Astrocyte of the cerebellum (primary cell): ENCODE results near the gene SHC1.

Experiments used
- DNase-seq: peaks from one replicate; pipeline ENCODE4 v3.0.0-alpha.2; 2011; ENCODE audit warnings: low read depth
- H3K4me3 ChIP-seq: 2 replicates; pipeline ENCODE4 v1.5.1; 2011; ENCODE audit warnings: mild to moderate bottlenecking, low read depth, low read length, moderate library complexity
- in situ Hi-C: cut with HindIII; loops from 2 replicates; pipeline ENCODE4 v1.10.0; 2017; ENCODE audit warnings: low sequenced_read_pairs
- TF ChIP-seq, protein P1 (sequence below): IDR thresholded peaks from 2 replicates; pipeline ENCODE4 v1.5.1; 2012; ENCODE audit warnings: low read length, low read depth, moderate library complexity, mild to moderate bottlenecking; ENCODE audit errors: missing control alignments

SHC1 gene

GRCh38 chr1:154970631-154971340 is at the start of gene SHC1:
Gene SHC1, minus strand, starts transcription at chr1:154970747. Its CDS starts 221 bp downstream, at chr1:154970526.
- in situ Hi-C loops, result no loop called here
- DNase-seq, result peak; percentile 83
- TF ChIP-seq, protein P1, sequence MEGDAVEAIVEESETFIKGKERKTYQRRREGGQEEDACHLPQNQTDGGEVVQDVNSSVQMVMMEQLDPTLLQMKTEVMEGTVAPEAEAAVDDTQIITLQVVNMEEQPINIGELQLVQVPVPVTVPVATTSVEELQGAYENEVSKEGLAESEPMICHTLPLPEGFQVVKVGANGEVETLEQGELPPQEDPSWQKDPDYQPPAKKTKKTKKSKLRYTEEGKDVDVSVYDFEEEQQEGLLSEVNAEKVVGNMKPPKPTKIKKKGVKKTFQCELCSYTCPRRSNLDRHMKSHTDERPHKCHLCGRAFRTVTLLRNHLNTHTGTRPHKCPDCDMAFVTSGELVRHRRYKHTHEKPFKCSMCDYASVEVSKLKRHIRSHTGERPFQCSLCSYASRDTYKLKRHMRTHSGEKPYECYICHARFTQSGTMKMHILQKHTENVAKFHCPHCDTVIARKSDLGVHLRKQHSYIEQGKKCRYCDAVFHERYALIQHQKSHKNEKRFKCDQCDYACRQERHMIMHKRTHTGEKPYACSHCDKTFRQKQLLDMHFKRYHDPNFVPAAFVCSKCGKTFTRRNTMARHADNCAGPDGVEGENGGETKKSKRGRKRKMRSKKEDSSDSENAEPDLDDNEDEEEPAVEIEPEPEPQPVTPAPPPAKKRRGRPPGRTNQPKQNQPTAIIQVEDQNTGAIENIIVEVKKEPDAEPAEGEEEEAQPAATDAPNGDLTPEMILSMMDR, result no peak
- peak within 1 kb of the TSS; percentile 81 for H3K4me3 ChIP-seq

DNA sequence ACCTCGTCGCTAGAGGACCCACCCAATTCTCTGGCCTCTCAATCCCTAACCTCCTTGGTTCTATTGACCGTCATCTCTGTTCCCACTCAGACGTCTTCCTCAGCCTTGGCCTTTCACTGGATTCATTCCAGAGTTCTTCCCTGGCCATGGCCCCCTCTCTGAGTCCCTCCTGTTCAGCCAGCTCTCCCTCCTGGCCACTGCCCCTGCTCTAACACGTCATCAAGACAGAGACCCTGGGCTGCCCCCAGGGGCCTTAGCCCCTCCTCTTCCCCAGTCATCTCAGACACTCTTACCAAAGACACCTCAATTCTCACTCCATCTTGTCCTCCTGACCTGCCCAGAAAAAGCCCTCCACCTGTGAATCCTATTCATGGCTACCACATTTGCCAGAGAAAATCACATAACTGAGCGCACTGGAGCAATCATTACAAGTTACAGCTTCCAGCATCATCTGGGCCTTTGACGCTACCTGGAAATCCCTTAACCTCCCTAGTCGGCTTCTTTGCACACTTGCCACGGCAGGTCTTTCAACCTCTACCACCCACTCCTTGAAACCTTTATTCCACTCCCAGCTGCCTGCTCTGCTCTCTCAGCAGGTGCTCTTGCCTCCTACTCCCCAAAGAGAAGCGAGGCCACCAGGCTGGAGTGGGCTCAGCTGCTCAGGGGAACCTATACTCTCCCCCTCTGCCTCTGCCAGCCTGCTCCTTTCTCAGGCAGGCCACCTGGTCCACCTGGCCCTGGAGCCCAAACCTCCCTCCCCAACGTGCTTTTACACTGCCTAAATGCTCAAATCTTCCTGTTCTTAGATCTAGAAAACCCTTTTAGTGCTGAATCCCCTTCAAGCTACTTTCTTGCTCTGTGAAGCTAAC is 49.1 kb upstream of the SHC1 start:
- H3K4me3 ChIP-seq, result no peak overlapping the region
- in situ Hi-C loops, result loop anchor here (5.0 kb wide), 1 partner anchor 147 kb away; the partner anchor contains the start of gene KCNN3

GRCh38 chr1:155018617-155019348 is 48.2 kb upstream of the SHC1 start:
- in situ Hi-C loops, result loop anchor here (5.0 kb wide), 1 partner anchor 146 kb away; the partner anchor contains the start of gene KCNN3

More for the DNA sequence above, 49.1 kb upstream of the SHC1 start:
- no peak for DNase-seq
- TF ChIP-seq, protein P1, result no peak

GRCh38 chr1:155017946-155018316 is 47.4 kb upstream of the SHC1 start:
- in situ Hi-C loops, result loop anchor here (5.0 kb wide), 1 partner anchor 146 kb away; the partner anchor contains the start of gene KCNN3
- TF ChIP-seq, protein P1, result no peak
- H3K4me3 ChIP-seq, result peak overlapping the region; percentile 36
- DNase-seq, result no peak

More at GRCh38 chr1:155018617-155019348, 48.2 kb upstream of the SHC1 start:
- no peak for DNase-seq
- H3K4me3 ChIP-seq, result no peak overlapping the region
- TF ChIP-seq, protein P1, result no peak

GRCh38 chr1:155017041-155017945 is 46.7 kb upstream of the SHC1 start:
- TF ChIP-seq, protein P1, result peak; percentile 99
- H3K4me3 ChIP-seq, result peak overlapping the region; percentile 36
- in situ Hi-C loops, result loop anchor here (5.0 kb wide), 1 partner anchor 145 kb away; the partner anchor contains the start of gene KCNN3
- DNase-seq, result peak; percentile 72
